ENCODE measurements around the gene NECAB3. TPM values are rescaled to one million over a fixed set of nuclear protein-coding genes. Genes with fewer than 3 reads are reported as not detected.

Gene NECAB3
- total RNA-seq, 1 donor from 2014 or later, result 19.2 TPM

GRCh38 chr20:33709398-33709797 lies 35.2 kb upstream of the NECAB3 start:
- no peaks in the 10 kb centered on the region for H4K20me1 ChIP-seq (ENCODE audit: low read depth)
- no peaks in the 10 kb centered on the region for H3K9me3 ChIP-seq (ENCODE audit: low read depth)
- no peaks in the 10 kb centered on the region for H3K36me3 ChIP-seq
- H3K4me1 Mint-ChIP-seq, result peaks cover 6% of the 10 kb centered on the region
- no peaks in the 10 kb centered on the region for H3K4me1 ChIP-seq
- H3K79me2 ChIP-seq (ENCODE audit: low read depth), result no peaks in the 10 kb centered on the region
- no peak overlapping the region for H3K27ac Mint-ChIP-seq
- no peak overlapping the region for H3K4me3 Mint-ChIP-seq
- H3K27me3 ChIP-seq, result no peaks in the 10 kb centered on the region
- no peak for TF ChIP-seq EZH2phosphoT487 (IDR thresholded peaks at IDR 0.05)
- no peak overlapping the region for H3K9ac ChIP-seq
- no peaks in the 10 kb centered on the region for H3F3A ChIP-seq (ENCODE audit: low read depth)
- no peak overlapping the region for H3K27ac ChIP-seq
- H3K4me2 ChIP-seq, result no peak overlapping the region
- H2AFZ ChIP-seq (replicated peaks), result no peak overlapping the region
- no peaks in the 10 kb centered on the region for H3K36me3 Mint-ChIP-seq
- no peak for DNase-seq (ENCODE audit: low spot score)
- no peaks in the 10 kb centered on the region for H3K9me3 Mint-ChIP-seq
- no peak overlapping the region for H3K4me3 ChIP-seq
- H3K27me3 Mint-ChIP-seq (ENCODE audit: insufficient read depth, low read depth), result peaks cover 4% of the 10 kb centered on the region

GRCh38 chr20:33707668-33708067 lies 33.4 kb upstream of the NECAB3 start:
- peaks cover 6% of the 10 kb centered on the region for H3K4me1 Mint-ChIP-seq

DNA sequence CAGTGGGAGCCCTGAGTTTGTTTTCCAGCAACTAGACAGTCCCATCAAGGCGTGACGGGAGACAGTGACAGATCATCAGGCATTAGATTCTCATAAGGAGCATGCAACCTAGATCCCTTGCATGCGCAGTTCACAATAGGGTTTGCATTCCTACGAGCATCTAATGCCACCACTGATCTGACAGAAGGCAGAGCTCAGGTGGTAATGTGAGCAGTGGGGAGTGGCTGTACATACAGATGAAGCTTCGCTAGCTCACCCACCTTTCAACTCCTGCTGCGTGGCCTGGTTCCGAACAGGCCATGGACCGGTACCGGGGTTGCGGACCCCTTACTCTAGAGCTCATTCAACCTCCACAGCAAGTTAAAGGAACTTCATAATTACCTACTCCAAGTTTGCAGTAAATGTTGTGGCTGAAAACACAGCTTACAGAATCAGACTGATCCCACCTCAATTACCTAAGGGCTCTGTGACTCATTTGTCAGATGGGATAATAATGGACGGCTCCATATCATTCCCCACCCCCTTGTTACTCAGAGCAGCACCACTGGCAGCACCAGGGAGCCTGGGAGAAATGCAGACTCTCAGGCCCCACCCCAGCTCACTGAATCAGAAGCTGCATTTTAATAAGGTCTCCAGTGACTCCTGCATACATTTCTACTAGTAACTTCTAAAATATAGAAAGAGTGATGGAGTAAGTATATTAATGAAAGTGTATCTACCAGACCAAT lies 30.1 kb upstream of the NECAB3 start:
- no peaks in the 10 kb centered on the region for H3K27me3 ChIP-seq
- H3K79me2 ChIP-seq (ENCODE audit: low read depth), result no peaks in the 10 kb centered on the region
- no peaks in the 10 kb centered on the region for H4K20me1 ChIP-seq (ENCODE audit: low read depth)
- peaks cover 3% of the 10 kb centered on the region for H3K27me3 Mint-ChIP-seq (ENCODE audit: insufficient read depth, low read depth)
- H3K4me2 ChIP-seq, result no peak overlapping the region
- H3K36me3 ChIP-seq, result no peaks in the 10 kb centered on the region
- H3K27ac ChIP-seq, result no peak overlapping the region
- TF ChIP-seq EZH2phosphoT487 (IDR thresholded peaks at IDR 0.05) (no peak), CTCF (IDR thresholded peaks at IDR 0.05) (no peak), EZH2 (IDR thresholded peaks at IDR 0.05) (no peak)
- DNase-seq (ENCODE audit: low spot score), result no peak
- no peak overlapping the region for H3K27ac Mint-ChIP-seq
- H3K9me3 Mint-ChIP-seq, result peaks cover 8% of the 10 kb centered on the region
- H3K4me1 Mint-ChIP-seq, result peaks cover 6% of the 10 kb centered on the region
- no peaks in the 10 kb centered on the region for H3K36me3 Mint-ChIP-seq
- H3K4me3 Mint-ChIP-seq, result no peak overlapping the region
- no peak overlapping the region for H3K4me3 ChIP-seq
- no peak overlapping the region for H3K9ac ChIP-seq
- H3F3A ChIP-seq (ENCODE audit: low read depth), result no peaks in the 10 kb centered on the region
- H3K4me1 ChIP-seq, result no peaks in the 10 kb centered on the region
- no peaks in the 10 kb centered on the region for H3K9me3 ChIP-seq (ENCODE audit: low read depth)
- H2AFZ ChIP-seq (replicated peaks), result no peak overlapping the region

More at GRCh38 chr20:33707668-33708067, 33.4 kb upstream of the NECAB3 start:
- Histone ChIP-seq H3K9ac (no peak overlapping the region), H3K27ac (no peak overlapping the region), H3K9me3 (ENCODE audit: low read depth) (no peaks in the 10 kb centered on the region), H3K79me2 (ENCODE audit: low read depth) (no peaks in the 10 kb centered on the region), H3K4me3 (no peak overlapping the region), H3K27me3 (no peaks in the 10 kb centered on the region), H3K4me1 (no peaks in the 10 kb centered on the region), H3K4me2 (no peak overlapping the region), H2AFZ (replicated peaks) (no peak overlapping the region), H4K20me1 (ENCODE audit: low read depth) (no peaks in the 10 kb centered on the region), H3F3A (ENCODE audit: low read depth) (no peaks in the 10 kb centered on the region), H3K36me3 (no peaks in the 10 kb centered on the region)
- H3K27ac Mint-ChIP-seq, result no peak overlapping the region
- no peak for DNase-seq (ENCODE audit: low spot score)
- no peak for TF ChIP-seq EZH2phosphoT487 (IDR thresholded peaks at IDR 0.05)
- no peak for TF ChIP-seq CTCF (IDR thresholded peaks at IDR 0.05)
- no peak for TF ChIP-seq EZH2 (IDR thresholded peaks at IDR 0.05)
- H3K4me3 Mint-ChIP-seq, result no peak overlapping the region
- H3K36me3 Mint-ChIP-seq, result no peaks in the 10 kb centered on the region
- peaks cover 4% of the 10 kb centered on the region for H3K27me3 Mint-ChIP-seq (ENCODE audit: insufficient read depth, low read depth)
- no peaks in the 10 kb centered on the region for H3K9me3 Mint-ChIP-seq

- H3K27ac Mint-ChIP-seq, result no peak overlapping the region
- DNase-seq (ENCODE audit: low spot score), result no peak
- no peaks in the 10 kb centered on the region for H3K36me3 Mint-ChIP-seq
- H3K9me3 Mint-ChIP-seq, result peaks cover 10% of the 10 kb centered on the region
- Histone ChIP-seq H3F3A (ENCODE audit: low read depth) (no peaks in the 10 kb centered on the region), H3K79me2 (ENCODE audit: low read depth) (no peaks in the 10 kb centered on the region), H3K9me3 (ENCODE audit: low read depth) (no peaks in the 10 kb centered on the region), H4K20me1 (ENCODE audit: low read depth) (no peaks in the 10 kb centered on the region), H3K9ac (no peak overlapping the region), H3K4me3 (no peak overlapping the region), H3K27ac (no peak overlapping the region), H3K27me3 (no peaks in the 10 kb centered on the region), H2AFZ (replicated peaks) (no peak overlapping the region), H3K4me1 (no peaks in the 10 kb centered on the region), H3K36me3 (no peaks in the 10 kb centered on the region), H3K4me2 (no peak overlapping the region)
- H3K4me1 Mint-ChIP-seq, result peaks cover 6% of the 10 kb centered on the region
- peaks cover 3% of the 10 kb centered on the region for H3K27me3 Mint-ChIP-seq (ENCODE audit: insufficient read depth, low read depth)
- H3K4me3 Mint-ChIP-seq, result no peak overlapping the region
- TF ChIP-seq CTCF (IDR thresholded peaks at IDR 0.05) (no peak), EZH2phosphoT487 (IDR thresholded peaks at IDR 0.05) (no peak), EZH2 (IDR thresholded peaks at IDR 0.05) (no peak)
These were observed 29.4 kb upstream of the NECAB3 start for GRCh38 chr20:33703498-33704137.
